ENCODE measurements around the gene TNIP3. TPM values are rescaled to one million over a fixed set of nuclear protein-coding genes. Genes with fewer than 3 reads are reported as not detected.

TNIP3 gene
- total and polyA plus RNA-seq, 2 of the 4 experiments (the other 2 are of a cell fraction) = 0.10 to 0.18 TPM

DNA sequence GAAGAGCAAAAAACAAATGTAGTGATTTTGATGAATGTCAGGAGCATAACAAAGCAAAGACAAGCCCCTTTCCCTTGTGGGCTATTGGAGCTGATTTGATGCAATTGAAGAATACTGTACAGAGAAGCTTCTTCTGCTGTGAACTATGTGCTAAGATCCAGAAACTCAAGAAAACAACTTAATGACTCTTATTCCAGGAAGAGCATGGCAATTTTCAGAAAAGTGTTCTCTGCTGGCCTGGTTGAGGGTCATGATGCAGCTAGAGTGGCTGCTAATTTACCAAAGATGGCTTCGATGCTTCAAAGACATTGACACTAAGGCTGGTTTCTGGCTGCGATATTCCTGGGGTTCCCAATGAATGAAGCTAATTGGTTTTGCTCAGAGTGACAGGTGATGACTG lies 45.8 kb downstream of the TNIP3 start:
- H3K4me1 ChIP-seq (ENCODE audit: control insufficient read depth, insufficient read depth, low read length) = no peaks in the 10 kb centered on the region
- CTCF ChIA-PET = no interaction called here
- ATAC-seq (ENCODE audit: low read depth) = no peak

More for the DNA sequence above, 45.8 kb downstream of the TNIP3 start:
- POLR2A ChIA-PET (ENCODE audit: unreplicated experiment) = no interaction called here
- TF ChIP-seq MAFK (IDR thresholded peaks at IDR 0.05; ENCODE audit: low read depth, low read length) = no peak
- TF ChIP-seq CHD1 (IDR thresholded peaks at IDR 0.05; ENCODE audit: low read depth, low read length) = no peak
- no peak for TF ChIP-seq CEBPB (IDR thresholded peaks at IDR 0.05; ENCODE audit: low read depth, low read length)
- TF ChIP-seq RFX5 (IDR thresholded peaks at IDR 0.05; ENCODE audit: low read depth, low read length) = no peak
- TF ChIP-seq RAD21 (IDR thresholded peaks at IDR 0.05; ENCODE audit: low read length) = no peak
- Histone ChIP-seq H3K27me3 (ENCODE audit: control insufficient read depth, insufficient read depth, low read length) (peaks cover 4% of the 10 kb centered on the region; the same call in 1 of the 2 replicates), H2AK5ac (ENCODE audit: low read depth, low read length) (no peak overlapping the region), H2BK20ac (ENCODE audit: low read depth, low read length) (no peak overlapping the region), H2BK120ac (ENCODE audit: low read depth, low read length) (no peak overlapping the region), H4K5ac (ENCODE audit: low read depth, low read length) (no peak overlapping the region), H4K91ac (ENCODE audit: insufficient read depth, low read depth, low read length) (no peak overlapping the region), H3K4ac (ENCODE audit: low read depth, low read length) (no peak overlapping the region), H3K79me1 (ENCODE audit: low read depth in 1 of 2, low read length in 2 of 2) (no peaks in the 10 kb centered on the region), H3K56ac (ENCODE audit: extremely low read depth, insufficient read depth, low read length) (no peak overlapping the region), H4K8ac (ENCODE audit: low read depth in 2 of 2, low read length in 2 of 2) (no peak overlapping the region), H2BK5ac (ENCODE audit: low read depth, low read length, poor library complexity, severe bottlenecking) (no peak overlapping the region), H4K20me1 (ENCODE audit: insufficient read depth, low read length) (no peaks in the 10 kb centered on the region), H3K27ac (ENCODE audit: insufficient read depth, low read length) (no peak overlapping the region), H2BK15ac (ENCODE audit: low read depth, low read length) (no peak overlapping the region), H3K9ac (ENCODE audit: low read depth, low read length) (no peak overlapping the region), H2AK9ac (replicated peaks; ENCODE audit: low read depth, low read length, poor library complexity) (no peak overlapping the region), H2AFZ (replicated peaks; ENCODE audit: low read length, poor library complexity) (no peak overlapping the region), H3K23ac (ENCODE audit: low read depth, low read length) (no peak overlapping the region), H3K36me3 (ENCODE audit: control insufficient read depth, insufficient read depth, low read length) (no peaks in the 10 kb centered on the region), H3K9me3 (ENCODE audit: control insufficient read depth, insufficient read depth, low read length) (no peaks in the 10 kb centered on the region), H3K9me1 (ENCODE audit: insufficient read depth, low read length) (no peaks in the 10 kb centered on the region), H3K14ac (replicated peaks; ENCODE audit: low read depth, low read length) (no peak overlapping the region), H3K4me2 (ENCODE audit: low read depth, low read length) (no peak overlapping the region), H3K4me3 (ENCODE audit: insufficient read depth, low read depth, low read length) (no peak overlapping the region), H3K18ac (ENCODE audit: low read depth, low read length) (no peak overlapping the region)
- BruUV-seq (replicated peaks) = no TSS peak
- in situ Hi-C loops (cut with MboI; ENCODE audit: low sequenced_read_pairs) = no loop called here
- no CpG with 5 or more reads among the region's 2 CpGs for WGBS, 2 experiments (ENCODE audit: extremely low coverage in 2 of 2, insufficient read length in 1 of 2)
- dilution Hi-C loops (cut with HindIII; ENCODE audit: low sequenced_read_pairs, unreplicated experiment) = no loop called here
- intact Hi-C loops (cut with micrococcal nuclease) = no loop called here
- DNase-seq = no peak
